Putamen (tissue), 1 donor: Measurements from ENCODE around the gene CDC42EP5.

Experiments used
- DNase-seq: peaks from one replicate; pipeline ENCODE4 v3.0.0-alpha.2; 2016; ENCODE audit warnings: low spot score

The CDC42EP5 gene

DNA sequence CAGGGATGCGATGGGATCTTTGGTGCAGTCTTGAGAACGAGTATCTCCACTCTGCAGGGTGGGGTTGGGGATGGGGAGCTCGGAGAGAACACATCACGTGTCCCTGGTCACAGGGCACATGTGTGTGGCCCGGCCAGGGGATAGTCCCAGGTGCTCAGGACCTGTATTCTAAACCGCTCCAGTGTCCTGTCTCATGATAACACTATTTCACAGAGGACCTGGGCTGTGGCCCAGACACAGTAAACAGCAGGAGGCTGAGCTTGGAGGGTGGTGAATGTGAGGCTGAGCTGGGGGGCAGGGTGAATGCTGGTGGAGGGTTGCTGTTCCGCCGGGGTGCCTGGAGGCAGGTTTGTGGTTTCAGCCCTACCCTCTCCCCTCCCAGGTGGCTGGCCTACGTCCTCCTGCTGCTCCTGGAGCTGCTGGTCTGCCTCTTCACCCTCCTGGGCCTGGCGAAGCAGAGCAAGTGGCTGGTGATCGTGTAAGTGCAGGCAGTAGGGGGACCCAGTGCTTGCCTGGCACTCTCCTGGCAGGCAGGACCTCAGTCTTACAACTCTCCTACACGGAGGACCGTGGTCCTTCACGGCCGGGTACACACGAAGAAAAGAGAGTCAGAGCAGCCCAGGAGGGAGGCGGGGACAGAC, 46.7 kb downstream of the CDC42EP5 start:
- no peak for DNase-seq

DNA sequence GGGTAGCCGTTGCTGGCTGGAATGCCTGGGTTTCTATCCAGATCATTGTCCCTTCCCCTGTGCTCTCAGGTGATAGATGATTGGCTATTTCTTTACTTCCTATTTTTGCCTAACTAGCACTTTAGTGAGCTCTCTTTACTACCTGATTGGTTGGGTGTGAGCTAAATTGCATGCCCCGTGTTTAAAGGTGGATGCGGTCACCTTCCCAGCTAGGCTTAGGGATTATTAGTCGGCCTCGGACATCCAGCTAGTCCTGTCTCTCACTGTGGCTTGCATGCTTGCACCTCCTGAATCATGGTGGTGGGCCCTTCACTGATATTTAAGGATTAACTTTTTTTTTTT, 47.7 kb downstream of the CDC42EP5 start:
- DNase-seq, result no peak

DNA sequence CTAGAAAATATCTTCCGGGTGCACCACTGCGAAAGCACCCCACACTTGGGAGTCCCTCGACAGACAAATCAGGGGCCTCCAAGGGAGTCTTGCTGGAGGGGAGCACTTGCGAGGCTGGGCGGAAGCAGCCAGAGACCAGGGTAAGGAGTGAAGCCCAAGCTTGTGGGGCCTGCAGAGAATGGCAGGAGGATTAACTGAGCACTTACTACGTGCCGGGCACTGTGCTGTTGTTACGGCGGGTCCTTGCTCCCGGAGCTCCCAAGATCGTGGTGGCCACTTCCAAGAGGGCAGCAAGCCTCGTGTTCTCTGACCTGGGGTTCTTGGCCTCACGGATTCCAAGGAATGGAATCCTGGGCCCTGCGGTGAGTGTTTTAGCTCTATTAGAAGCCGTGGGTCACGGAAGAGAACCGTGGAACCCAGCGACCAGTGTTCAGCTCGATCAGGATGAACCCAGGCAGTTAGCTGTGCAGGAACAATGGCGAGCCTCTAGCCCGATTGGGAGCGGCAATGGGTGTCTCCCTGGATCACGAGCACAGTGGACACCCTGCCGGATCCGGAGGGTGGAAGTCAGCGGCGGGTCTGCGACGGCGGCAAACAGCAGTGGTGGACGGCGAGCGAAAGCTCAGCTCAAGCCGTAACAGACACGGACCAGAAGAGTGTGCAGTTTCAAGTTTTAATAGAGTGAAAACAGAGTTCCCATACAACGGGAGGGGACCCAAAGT, 48.3 kb downstream of the CDC42EP5 start:
- no peak for DNase-seq

DNA sequence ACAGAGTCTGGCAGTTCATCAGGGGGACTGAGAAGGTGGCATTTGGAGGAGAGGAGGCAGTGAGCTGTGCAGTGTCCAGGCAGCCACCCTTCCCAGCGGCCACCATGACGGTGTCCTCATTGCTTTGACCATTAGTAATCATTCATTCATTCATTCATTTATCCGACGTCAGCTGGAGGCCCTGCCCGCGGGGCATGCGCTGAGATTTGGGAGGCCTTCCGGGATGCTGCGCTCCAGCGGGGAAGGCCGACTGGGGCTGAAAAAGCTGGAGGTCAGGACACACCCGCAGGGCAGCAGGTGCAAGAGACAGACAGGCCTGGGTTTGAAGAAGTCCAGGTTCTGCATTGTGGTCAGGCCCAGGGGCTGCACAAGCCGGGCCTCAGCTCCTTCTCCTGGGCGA, 48.9 kb downstream of the CDC42EP5 start:
- no peak for DNase-seq

DNA sequence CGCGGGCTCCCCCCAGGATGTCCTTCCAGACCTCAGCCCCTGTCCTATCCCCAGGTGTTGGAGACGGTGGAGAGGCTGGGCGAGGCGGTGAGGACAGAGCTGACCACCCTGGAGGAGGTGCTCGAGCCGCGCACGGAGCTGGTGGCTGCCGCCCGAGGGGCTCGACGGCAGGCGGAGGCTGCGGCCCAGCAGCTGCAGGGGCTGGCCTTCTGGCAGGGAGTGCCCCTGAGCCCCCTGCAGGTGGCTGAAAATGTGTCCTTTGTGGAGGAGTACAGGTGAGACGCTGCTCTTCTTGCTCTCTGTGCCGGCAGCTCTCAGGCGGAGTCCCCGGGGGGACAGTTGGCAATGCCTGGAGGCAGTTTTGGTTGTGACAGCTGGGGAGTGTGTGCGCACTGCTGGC, 51.0 kb downstream of the CDC42EP5 start:
- DNase-seq, result no peak

DNA sequence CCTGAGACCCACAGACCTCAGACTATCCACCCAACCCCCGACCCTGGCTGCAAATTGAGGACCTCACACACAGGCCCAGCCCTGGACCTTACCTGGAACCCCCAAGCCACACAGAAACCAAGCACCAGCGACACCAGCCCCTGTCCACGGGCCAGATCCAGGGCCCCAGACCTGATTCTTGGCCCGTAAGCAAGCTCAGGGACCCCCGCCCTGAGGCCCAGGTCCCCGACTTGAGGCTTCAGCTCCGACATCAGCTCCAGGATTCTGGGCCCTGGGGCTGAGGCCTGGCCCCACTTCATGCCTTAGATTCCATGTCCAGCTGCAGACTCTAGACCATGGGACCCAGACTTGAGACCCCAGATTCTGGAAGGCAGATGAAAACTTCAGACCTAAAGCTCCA, 51.6 kb downstream of the CDC42EP5 start:
- no peak for DNase-seq

DNA sequence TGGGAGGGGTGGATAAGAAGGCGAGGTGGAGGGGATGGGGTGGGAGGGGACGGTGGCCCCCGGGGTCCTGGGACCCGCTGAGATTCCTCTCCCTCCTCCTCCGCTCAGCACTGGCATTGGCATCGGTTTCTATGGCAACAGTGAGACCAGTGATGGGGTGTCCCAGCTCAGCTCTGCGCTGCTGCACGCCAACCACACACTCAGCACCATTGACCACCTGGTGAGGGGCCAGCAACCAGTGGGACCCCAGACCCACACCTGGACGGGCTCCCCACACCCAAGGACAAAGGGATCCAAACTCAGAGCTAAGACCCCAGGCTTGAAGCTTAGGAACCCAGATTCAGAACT, 52.0 kb downstream of the CDC42EP5 start:
- no peak for DNase-seq

DNA sequence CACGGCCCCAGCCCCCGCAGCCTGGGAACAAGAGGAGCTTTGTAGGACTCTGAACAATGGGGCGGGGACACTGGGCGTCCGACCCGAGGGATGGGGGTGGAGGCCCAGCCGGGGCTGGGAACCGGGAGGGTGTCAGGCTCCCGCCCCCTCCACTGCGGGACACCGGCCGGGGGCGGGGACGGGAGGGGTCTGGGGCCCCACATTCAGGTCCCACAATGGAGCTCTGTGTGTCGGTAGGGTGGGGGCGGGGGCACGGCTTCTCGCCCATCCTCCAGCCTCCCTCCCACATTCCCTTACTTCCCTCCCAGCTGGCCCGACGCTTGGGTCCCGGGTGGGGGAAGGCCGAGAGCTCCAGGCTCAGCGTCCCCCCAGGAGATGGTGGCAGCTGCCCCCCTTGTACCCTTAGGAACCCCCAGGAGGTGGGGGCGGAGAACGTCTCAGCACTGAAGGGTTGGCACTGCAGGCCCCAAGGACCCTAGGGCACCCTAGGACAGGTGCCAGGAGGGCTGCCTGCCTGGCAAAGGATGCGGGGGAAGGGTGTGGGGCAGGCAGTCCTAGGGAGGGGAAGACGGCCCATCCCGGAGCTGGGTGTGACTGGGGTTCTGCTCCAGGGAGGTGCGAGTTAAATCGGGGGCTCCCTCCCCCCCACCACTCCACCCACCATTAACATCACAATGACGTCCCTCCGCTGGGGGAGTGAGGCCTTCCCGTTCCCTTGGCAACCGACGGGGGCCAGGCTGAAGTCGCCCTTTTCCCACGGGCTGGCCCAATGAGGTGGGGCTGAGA, 52.5 kb downstream of the CDC42EP5 start:
- peak; percentile 99 for DNase-seq

DNA sequence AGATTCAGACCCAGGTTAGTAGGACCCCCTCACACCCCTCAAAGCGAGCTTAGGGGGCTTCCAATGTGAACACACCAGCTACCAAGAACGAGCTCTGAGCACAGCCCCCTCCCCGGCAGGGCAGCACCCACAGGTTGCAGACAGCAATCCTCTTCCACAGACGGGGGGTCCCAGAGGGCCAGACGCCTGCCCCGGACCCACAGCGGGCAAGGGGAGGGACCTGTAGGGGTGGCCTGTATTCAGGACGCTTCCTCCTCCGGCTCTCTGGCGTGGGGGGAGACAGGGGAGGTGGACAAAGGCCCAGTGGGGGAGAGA, 53.1 kb downstream of the CDC42EP5 start:
- no peak for DNase-seq

DNA sequence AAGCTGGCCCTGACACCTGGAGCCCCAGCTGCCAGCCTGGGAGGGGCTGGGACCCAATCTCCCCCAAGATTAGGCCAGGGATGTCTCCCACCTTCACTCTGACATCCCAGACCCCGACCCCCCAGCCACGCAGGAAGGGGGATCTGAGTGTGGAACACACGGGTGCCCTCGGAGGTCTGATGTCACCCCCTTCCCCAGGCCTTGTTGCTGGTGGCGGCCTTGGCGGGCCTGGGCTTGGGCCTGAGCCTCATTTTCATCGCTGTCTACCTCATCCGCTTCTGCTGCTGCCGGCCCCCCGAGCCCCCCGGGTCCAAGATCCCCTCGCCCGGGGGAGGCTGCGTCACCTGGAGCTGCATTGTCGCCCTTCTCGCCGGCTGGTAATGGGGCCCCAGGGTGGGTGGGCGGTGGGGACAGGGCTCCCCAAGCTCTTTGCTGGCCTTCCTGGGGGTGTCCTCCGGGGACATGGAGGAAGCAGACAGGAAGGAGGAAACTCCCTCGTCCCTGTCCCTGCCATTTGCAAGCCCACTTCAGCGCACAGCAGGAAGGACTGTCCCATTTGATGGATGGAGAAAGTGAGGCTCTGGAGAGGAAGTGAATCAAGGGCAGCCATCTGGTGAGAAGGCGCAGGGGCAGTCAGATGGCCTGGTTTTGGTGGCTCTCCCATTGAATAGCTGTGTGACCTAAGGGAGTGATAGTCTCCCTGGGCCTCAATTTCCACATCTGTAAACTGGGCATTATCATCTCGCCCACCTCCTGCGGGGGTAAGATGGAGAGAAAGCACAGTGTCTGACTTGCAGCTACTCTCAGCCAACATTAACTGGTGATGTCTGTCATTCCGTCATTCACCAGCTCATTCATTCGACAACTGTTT, 53.9 kb downstream of the CDC42EP5 start:
- DNase-seq, result no peak

DNA sequence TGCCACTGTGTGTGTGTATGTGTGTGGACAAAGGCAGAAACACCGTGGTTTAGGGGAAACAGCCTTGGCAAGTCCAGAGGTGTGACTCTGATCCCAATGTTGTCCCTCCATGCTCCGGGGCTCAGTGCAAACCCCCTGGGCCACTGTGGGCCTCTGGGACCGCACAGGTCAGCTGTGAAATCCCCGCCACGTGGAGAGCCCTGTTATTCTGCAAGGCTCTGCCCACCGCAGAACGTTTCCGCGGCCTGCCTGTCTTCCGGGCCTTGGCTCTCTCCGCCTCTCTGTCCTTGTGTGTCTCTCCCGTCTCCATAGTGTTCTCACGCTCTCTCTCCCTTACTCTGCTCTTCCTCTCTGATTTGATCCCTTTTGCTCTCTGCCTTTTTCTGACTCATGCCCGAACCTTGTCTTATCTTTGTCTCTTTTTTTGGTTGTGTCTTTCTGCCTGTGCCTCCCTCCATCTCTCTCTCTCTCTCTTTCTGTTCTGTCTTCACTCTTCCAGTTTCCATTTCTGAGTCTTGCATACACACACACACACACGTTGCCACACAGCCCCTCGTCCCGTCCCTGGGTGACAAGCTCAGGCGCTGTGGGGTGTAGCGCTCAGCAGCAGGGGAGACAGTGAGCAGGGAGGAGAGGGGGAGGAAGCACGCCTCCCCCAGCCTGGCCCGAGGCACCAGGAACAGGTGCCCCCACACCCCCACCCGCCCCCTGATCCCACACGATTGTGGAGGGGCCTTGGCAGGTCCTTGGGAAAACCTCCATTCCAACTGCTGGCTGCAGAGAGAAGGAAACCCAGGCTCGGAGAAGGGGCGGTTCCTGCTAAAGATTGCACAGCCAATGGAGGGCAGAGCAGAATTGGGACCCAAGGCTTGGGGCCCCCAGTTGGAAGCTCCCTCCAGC, 54.8 kb downstream of the CDC42EP5 start:
- DNase-seq, result no peak

DNA sequence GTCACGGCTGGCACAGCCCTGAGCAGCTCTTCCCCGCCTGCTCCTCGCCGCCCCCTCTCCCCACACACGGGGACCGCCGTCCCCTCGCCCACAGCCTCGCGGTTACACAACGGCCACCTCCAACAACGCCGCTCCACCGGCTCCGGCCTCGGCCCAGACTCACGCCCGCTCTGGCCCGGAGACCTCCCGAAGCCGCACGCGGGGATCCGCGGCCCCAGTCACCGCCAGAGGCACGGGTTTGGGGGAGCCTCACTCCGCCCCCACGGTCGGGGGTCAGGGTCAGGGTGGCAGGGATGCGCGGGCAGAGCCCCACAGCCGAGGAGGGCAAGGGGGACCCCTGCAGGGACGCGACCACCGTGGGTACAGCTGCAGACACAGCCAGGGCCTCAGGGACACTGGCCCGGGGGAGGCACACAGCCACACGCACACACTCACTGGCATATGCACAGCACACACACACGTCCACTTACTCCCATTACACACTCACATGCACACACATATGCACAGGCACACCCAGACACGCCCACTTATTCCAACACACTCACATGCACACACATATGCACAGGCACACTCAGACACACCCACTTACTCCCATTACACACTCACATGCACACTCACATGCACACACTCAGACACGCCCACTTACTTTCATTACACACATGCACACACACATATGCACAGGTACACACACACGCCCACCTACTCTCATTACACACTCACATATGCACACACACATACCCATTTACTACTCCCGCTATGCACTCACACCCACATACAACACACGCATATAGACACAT, 56.2 kb downstream of the CDC42EP5 start:
- DNase-seq, result peak; percentile 28

DNA sequence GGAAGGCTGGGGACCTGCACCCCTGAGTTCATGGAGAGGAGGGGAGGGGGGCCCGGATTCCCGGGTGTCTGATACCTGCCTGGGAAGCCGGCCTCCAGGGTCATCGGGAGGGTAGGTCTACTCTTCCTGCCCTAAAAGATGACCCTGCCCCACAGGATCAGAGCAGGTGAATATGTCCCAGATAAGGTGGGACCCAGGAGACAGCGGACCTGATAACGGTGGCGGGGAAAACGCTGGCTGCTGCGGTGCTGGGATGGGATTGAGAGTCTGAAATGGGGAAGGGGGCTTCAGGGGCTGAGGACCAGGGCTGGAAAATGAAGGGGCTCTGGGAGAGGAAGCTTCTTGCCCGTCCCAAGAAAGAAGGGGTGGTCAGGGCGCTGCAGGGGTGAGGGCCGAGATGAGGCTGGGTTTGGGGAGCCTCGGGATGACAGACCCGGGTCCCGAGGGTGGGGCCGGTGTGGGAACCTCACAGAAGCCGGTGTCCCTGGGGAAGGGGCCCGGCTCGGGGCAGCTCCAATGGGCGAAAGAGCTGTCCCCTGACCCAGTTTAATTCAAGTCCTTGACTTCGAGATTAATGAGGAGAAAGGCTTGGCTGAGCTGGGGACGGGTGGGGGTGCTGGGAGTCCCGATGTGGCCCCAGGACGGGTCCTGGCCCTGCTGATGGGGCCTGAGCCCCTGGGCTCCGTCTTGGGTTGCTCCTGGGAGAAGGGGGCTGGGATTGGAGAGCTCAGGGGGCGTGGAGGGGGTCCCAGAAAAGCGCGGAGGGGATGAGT, 57.0 kb downstream of the CDC42EP5 start:
- no peak for DNase-seq

DNA sequence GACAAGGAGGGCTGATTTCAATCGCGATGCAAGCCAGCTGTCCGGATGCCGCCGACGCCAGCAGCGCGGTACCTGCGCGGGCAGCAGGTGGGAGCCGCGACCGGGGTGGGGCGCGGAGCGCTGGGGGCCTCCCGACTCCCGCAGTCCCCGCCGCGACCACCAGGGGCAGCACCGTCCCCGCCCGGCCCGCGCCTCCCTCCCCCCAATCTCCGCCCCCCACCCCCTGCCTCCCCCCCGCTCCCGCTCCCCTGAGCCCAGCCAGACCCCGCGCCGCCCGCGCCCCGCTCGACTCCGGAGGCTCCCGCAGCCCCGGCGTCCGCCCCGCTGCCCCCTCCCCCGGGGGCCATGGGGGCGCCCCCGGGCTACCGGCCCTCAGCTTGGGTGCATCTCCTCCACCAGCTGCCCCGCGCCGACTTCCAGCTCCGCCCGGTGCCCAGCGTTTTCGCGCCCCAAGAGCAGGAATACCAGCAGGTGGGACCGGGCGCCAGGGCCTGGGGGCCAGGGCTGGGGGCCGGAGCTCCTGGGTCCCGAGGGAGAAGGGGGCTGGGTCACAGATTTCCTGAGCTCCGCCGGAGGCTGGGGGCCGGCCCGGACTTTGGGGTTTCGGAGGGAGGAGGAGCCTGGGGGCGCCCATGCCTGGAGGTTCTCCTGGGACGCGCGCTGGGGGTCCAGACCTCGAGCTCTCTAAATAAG, 57.7 kb downstream of the CDC42EP5 start, which contains the start of gene TTYH1:
TTYH1 (plus strand) TSS at position 257 of the 693 bp plus-strand sequence; CDS start at position 346, 89 bp downstream.
- DNase-seq, result no peak
